Activated CD8-positive, alpha-beta T cell treated with anti-CD3 and anti-CD28 coated beads, Interleukin-2, amount 10 ng/mL, durations not matched to agents 7 days and 5 days (primary cell): ENCODE measurements around the gene EHD1. TPM values are rescaled to one million over a fixed set of nuclear protein-coding genes. Genes with fewer than 3 reads are reported as not detected.
"Not testable (repeated sequence)": the region's sequence is repeated elsewhere in the genome, so short reads cannot be mapped to it uniquely, and the experiment has no call there.

Experiments used
- ATAC-seq: fragments of 150-1000 bp; cut with Tn5 transposase; one replicate; pipeline ENCODE4 v1.10.0; 2021; ENCODE audit warnings: moderate library complexity
- CTCF ChIA-PET: fragments of 350-600 bp; sonication (Branson Sonifier 250); formaldehyde crosslinking; loops from one replicate; lab custom pipeline; 2021; ENCODE audit warnings: antibody characterized with exemption; lab: Charles Lee
- POLR2A ChIA-PET: fragments of 350-600 bp; sonication (Branson Sonifier 250); formaldehyde crosslinking; loops from one replicate; lab custom pipeline; 2021; ENCODE audit warnings: antibody characterized with exemption; lab: Charles Lee
- DNase-seq: peaks from one replicate; pipeline ENCODE4 v3.0.0-alpha.2; 2020
- H3K27ac Mint-ChIP-seq: one replicate; pipeline ENCODE4 v1.8.0; 2021; ENCODE audit warnings: mild to moderate bottlenecking, mixed read lengths
- H3K27me3 Mint-ChIP-seq: one replicate; pipeline ENCODE4 v1.8.0; 2021; ENCODE audit warnings: low read depth, mixed read lengths
- H3K36me3 Mint-ChIP-seq: one replicate; pipeline ENCODE4 v1.8.0; 2021; ENCODE audit warnings: low read depth, mixed read lengths
- H3K4me1 Mint-ChIP-seq: one replicate; pipeline ENCODE4 v1.8.0; 2021; ENCODE audit warnings: low read depth, mixed read lengths
- H3K4me3 Mint-ChIP-seq: one replicate; pipeline ENCODE4 v1.8.0; 2021; ENCODE audit warnings: mild to moderate bottlenecking, mixed read lengths
- H3K9me3 Mint-ChIP-seq: one replicate; pipeline ENCODE4 v1.8.0; 2022; ENCODE audit warnings: mixed read lengths; ENCODE audit not compliant: insufficient read depth
- total RNA-seq, 2 experiments: library from RNA; stranded (reverse); gene quantifications; one replicate each; pipeline ENCODE4 v1.2.3, GENCODE V29; 2021

Gene EHD1
- total RNA-seq, 2 experiments from 2014 or later = 145 to 150 TPM

GRCh38 chr11:64849598-64850356 is 28.6 kb downstream of the EHD1 start:
- POLR2A ChIA-PET = interaction anchor here (0.7 to 27.1 kb wide), 8 partner anchors 11 to 268 kb away, joined by 3 to 469 read pairs (median 8); partner anchors contain the start of genes EHD1 and ZNHIT2
- H3K4me3 Mint-ChIP-seq = no peak overlapping the region
- H3K9me3 Mint-ChIP-seq = no peaks in the 10 kb centered on the region
- ATAC-seq = no peak
- no peak for DNase-seq
- H3K4me1 Mint-ChIP-seq = peaks cover 82% of the 10 kb centered on the region
- peaks cover 30% of the 10 kb centered on the region for H3K36me3 Mint-ChIP-seq
- H3K27ac Mint-ChIP-seq = peak overlapping the region; percentile 51
- CTCF ChIA-PET = interaction anchor here (0.7 to 20.9 kb wide), 11 partner anchors 13 to 1193 kb away, joined by 3 to 491 read pairs (median 14); partner anchors contain the start of genes ARL2, EHD1, RASGRP2 and TM7SF2
- no peaks in the 10 kb centered on the region for H3K27me3 Mint-ChIP-seq

GRCh38 chr11:64848826-64849597 is 29.4 kb downstream of the EHD1 start:
- ChIA-PET CTCF (interaction anchor here (0.7 to 20.9 kb wide), 25 partner anchors 14 to 1194 kb away, joined by 3 to 491 read pairs (median 4); partner anchors contain the start of genes ARL2, EHD1, FAU and MRPL49), POLR2A (interaction anchor here (0.5 to 27.1 kb wide), 10 partner anchors 12 to 576 kb away, joined by 3 to 469 read pairs (median 4); partner anchors contain the start of genes EHD1 and ZNHIT2)
- peaks cover 23% of the 10 kb centered on the region for H3K36me3 Mint-ChIP-seq
- H3K9me3 Mint-ChIP-seq = no peaks in the 10 kb centered on the region
- ATAC-seq (no peak), DNase-seq (no peak)
- peaks cover 75% of the 10 kb centered on the region for H3K4me1 Mint-ChIP-seq
- no peaks in the 10 kb centered on the region for H3K27me3 Mint-ChIP-seq
- H3K27ac Mint-ChIP-seq = peak overlapping the region; percentile 76
- H3K4me3 Mint-ChIP-seq = no peak overlapping the region

GRCh38 chr11:64848214-64848825 is 30.1 kb downstream of the EHD1 start:
- H3K36me3 Mint-ChIP-seq = peaks cover 17% of the 10 kb centered on the region
- H3K4me3 Mint-ChIP-seq = no peak overlapping the region
- H3K27ac Mint-ChIP-seq = peak overlapping the region; percentile 76
- peaks cover 73% of the 10 kb centered on the region for H3K4me1 Mint-ChIP-seq
- no peak for ATAC-seq
- no peaks in the 10 kb centered on the region for H3K27me3 Mint-ChIP-seq
- ChIA-PET CTCF (interaction anchor here (0.9 to 20.9 kb wide), 30 partner anchors 13 to 482 kb away, joined by 3 to 491 read pairs (median 5); partner anchors contain the start of genes ARL2, EHD1, FAU and MEN1), POLR2A (interaction anchor here (0.5 to 27.1 kb wide), 9 partner anchors 13 to 577 kb away, joined by 3 to 469 read pairs (median 4); partner anchors contain the start of gene EHD1)
- no peaks in the 10 kb centered on the region for H3K9me3 Mint-ChIP-seq
- DNase-seq = no peak

- Mint-ChIP-seq H3K4me1 (peaks cover 61% of the 10 kb centered on the region), H3K27ac (peak overlapping the region; percentile 6), H3K4me3 (no peak overlapping the region), H3K9me3 (no peaks in the 10 kb centered on the region), H3K36me3 (peaks cover 6% of the 10 kb centered on the region), H3K27me3 (no peaks in the 10 kb centered on the region)
- DNase-seq = peak; percentile 94
- POLR2A ChIA-PET = interaction anchor here (1.2 to 27.1 kb wide), 5 partner anchors 14 to 47 kb away, joined by 4 to 469 read pairs (median 27); partner anchors contain the start of gene EHD1
- CTCF ChIA-PET = interaction anchor here (0.9 to 20.9 kb wide), 19 partner anchors 12 to 271 kb away, joined by 3 to 491 read pairs (median 9); partner anchors contain the start of genes ARL2, EHD1, MEN1 and RASGRP2
- ATAC-seq = peak; percentile 70
Observed at GRCh38 chr11:64846998-64847666, 31.3 kb downstream of the EHD1 start.

- H3K9me3 Mint-ChIP-seq = not testable (repeated sequence)
- POLR2A ChIA-PET = interaction anchor here (0.9 to 27.1 kb wide), 2 partner anchors 33 to 55 kb away, joined by 3 to 469 read pairs; partner anchors contain the start of gene EHD1
Observed at GRCh38 chr11:64845776-64846129, 32.7 kb downstream of the EHD1 start.

GRCh38 chr11:64845129-64845775 is 33.2 kb downstream of the EHD1 start:
- peak overlapping the region; percentile 62 for H3K4me3 Mint-ChIP-seq
- H3K27me3 Mint-ChIP-seq = no peaks in the 10 kb centered on the region
- DNase-seq (no peak), ATAC-seq (no peak)
- peak overlapping the region; percentile 0 for H3K27ac Mint-ChIP-seq
- CTCF ChIA-PET = interaction anchor here (1.7 to 20.9 kb wide), 7 partner anchors 10 to 267 kb away, joined by 7 to 491 read pairs (median 33); partner anchors contain the start of genes ARL2, EHD1 and TM7SF2
- POLR2A ChIA-PET = interaction anchor here (0.9 to 27.1 kb wide), 2 partner anchors 34 to 55 kb away, joined by 3 to 469 read pairs; partner anchors contain the start of gene EHD1
- peaks cover 45% of the 10 kb centered on the region for H3K4me1 Mint-ChIP-seq
- H3K9me3 Mint-ChIP-seq = no peaks in the 10 kb centered on the region
- no peaks in the 10 kb centered on the region for H3K36me3 Mint-ChIP-seq

More at GRCh38 chr11:64845776-64846129, 32.7 kb downstream of the EHD1 start:
- not testable (repeated sequence) for H3K36me3 Mint-ChIP-seq, ATAC-seq, H3K4me3 Mint-ChIP-seq, H3K27me3 Mint-ChIP-seq, DNase-seq, H3K27ac Mint-ChIP-seq
- peaks cover 47% of the 10 kb centered on the region for H3K4me1 Mint-ChIP-seq
- CTCF ChIA-PET = interaction anchor here (3.4 to 20.9 kb wide), 6 partner anchors 11 to 266 kb away, joined by 27 to 491 read pairs (median 170); partner anchors contain the start of genes ARL2, EHD1 and TM7SF2

- Mint-ChIP-seq H3K4me1 (peaks cover 38% of the 10 kb centered on the region), H3K36me3 (no peaks in the 10 kb centered on the region), H3K4me3 (peak within 1 kb of the TSS; percentile 72), H3K27me3 (no peaks in the 10 kb centered on the region), H3K27ac (peak within 1 kb of the TSS; percentile 0), H3K9me3 (no peaks in the 10 kb centered on the region)
- peak; percentile 79 for ATAC-seq
- POLR2A ChIA-PET = interaction anchor here (1.1 to 27.1 kb wide), 2 partner anchors 14 to 34 kb away, joined by 3 to 469 read pairs; partner anchors contain the start of gene EHD1
- CTCF ChIA-PET = interaction anchor here (0.7 to 20.9 kb wide), 21 partner anchors 9 to 277 kb away, joined by 3 to 491 read pairs (median 4); partner anchors contain the start of genes ARL2, BATF2, EHD1 and FAU
- peak; percentile 73 for DNase-seq
Observed at GRCh38 chr11:64844330-64845128, 33.9 kb downstream of the EHD1 start, which contains the start of gene CDC42BPG. Gene CDC42BPG (minus strand): TSS chr11:64844653. CDS start chr11:64844569, 84 bp downstream.

GRCh38 chr11:64843686-64844329 is 34.6 kb downstream of the EHD1 start:
- H3K9me3 Mint-ChIP-seq = no peaks in the 10 kb centered on the region
- ChIA-PET CTCF (interaction anchor here (0.7 to 20.9 kb wide), 23 partner anchors 9 to 278 kb away, joined by 3 to 491 read pairs (median 4); partner anchors contain the start of genes ARL2, BATF2, EHD1 and FAU), POLR2A (interaction anchor here (1.1 to 27.1 kb wide), 2 partner anchors 15 to 35 kb away, joined by 3 to 469 read pairs; partner anchors contain the start of gene EHD1)
- H3K36me3 Mint-ChIP-seq = no peaks in the 10 kb centered on the region
- DNase-seq (no peak), ATAC-seq (no peak)
- H3K27ac Mint-ChIP-seq = no peak overlapping the region
- peaks cover 31% of the 10 kb centered on the region for H3K4me1 Mint-ChIP-seq
- H3K4me3 Mint-ChIP-seq = peak overlapping the region; percentile 72
- H3K27me3 Mint-ChIP-seq = no peaks in the 10 kb centered on the region
